Breast epithelium (tissue), 4 donors: ENCODE data around the gene PHACTR4. TPM values are rescaled to one million over a fixed set of nuclear protein-coding genes. Genes with fewer than 3 reads are reported as not detected.
"Not testable (repeated sequence)": the region's sequence is repeated elsewhere in the genome, so short reads cannot be mapped to it uniquely, and the experiment has no call there.

Experiments
- DNase-seq, 2 donors: peaks; one replicate each; pipeline ENCODE4 v3.0.0-alpha.2; 2019; ENCODE audit warnings: low spot score in 2 of 2
- H3K27ac ChIP-seq, 2 donors: fragments of 200-600 bp; sonication (generic) in 1 of 2; one replicate each; pipeline ENCODE4 v1.5.1; 2016 to 2019; ENCODE audit warnings: mild to moderate bottlenecking in 1 of 2
- H3K27me3 ChIP-seq, 2 donors: fragments of 200-600 bp; sonication (generic) in 1 of 2; one replicate each; pipeline versions ENCODE4 v1.5.1 to v1.6.0; 2017 to 2019; ENCODE audit warnings: control low read depth in 1 of 2, mild to moderate bottlenecking in 1 of 2
- H3K36me3 ChIP-seq: fragments of 200-600 bp; one replicate; pipeline ENCODE4 v1.5.1; 2019
- H3K4me1 ChIP-seq, 2 donors: fragments of 200-600 bp; sonication (generic); one replicate each; pipeline ENCODE4 v1.5.1; 2016 to 2019; ENCODE audit warnings: control low read depth in 1 of 2
- H3K4me3 ChIP-seq, 3 donors: fragments of 200-600 bp; sonication (generic); 1 replicate in 2 of 3; 2 replicates in 1 of 3; pipeline ENCODE4 v1.5.1; 2016 to 2019; ENCODE audit warnings: mild to moderate bottlenecking in 3 of 3, moderate library complexity in 2 of 3
- H3K9me3 ChIP-seq, 2 donors: fragments of 200-600 bp; sonication (generic) in 1 of 2; one replicate each; pipeline ENCODE4 v1.5.1; 2016 to 2019; ENCODE audit warnings: control low read depth in 1 of 2
- CTCF ChIP-seq, 3 donors: fragments of 450-650 bp; IDR thresholded peaks; one replicate each; pipeline ENCODE4 v1.5.1; 2016 to 2017; ENCODE audit warnings: antibody characterized with exemption in 3 of 3, mild to moderate bottlenecking in 3 of 3, moderate library complexity in 3 of 3
- POLR2A ChIP-seq: fragments of 450-650 bp; IDR thresholded peaks from one replicate; pipeline ENCODE4 v1.6.1; 2016; ENCODE audit warnings: antibody characterized with exemption, mild to moderate bottlenecking, moderate library complexity
- POLR2AphosphoS5 ChIP-seq, 3 donors: sonication (generic); formaldehyde crosslinking; IDR thresholded peaks; one replicate each; pipeline ENCODE4 v1.6.1; 2017; ENCODE audit warnings: antibody characterized with exemption in 3 of 3
- intact Hi-C: fragments of 100-400 bp; cut with DNase I; formaldehyde crosslinking; loops from one replicate; pipeline ENCODE4 v1.15.1; 2023; ENCODE audit warnings: low total_unique reads
- total RNA-seq, 3 donors: library from RNA; depleted of rRNA; stranded (reverse); fragments of >200 nt; gene quantifications; one replicate each; pipeline ENCODE4 v1.1.0, GENCODE V29; 2016

PHACTR4 gene
- total RNA-seq, 3 donors from 2014 or later, result 17.1 to 29.6 (median 25.9) TPM

- Histone ChIP-seq H3K4me3 (no peak overlapping the region), H3K4me1 (no peaks in the 10 kb centered on the region), H3K27ac (peak overlapping the region; percentile 73 to 77), H3K27me3 (no peaks in the 10 kb centered on the region), H3K9me3 (no peaks in the 10 kb centered on the region), H3K36me3 (no peaks in the 10 kb centered on the region)
- intact Hi-C loops, result loop anchor here (1.0 kb wide), 1 partner anchor 9 kb away; no protein-coding TSS in a partner anchor
- TF ChIP-seq POLR2AphosphoS5 (IDR thresholded peaks at IDR 0.05), result no peak
- DNase-seq, result no peak
These were observed 78.1 kb downstream of the PHACTR4 start for GRCh38 chr1:28447679-28448078.

- H3K4me1 ChIP-seq, DNase-seq, H3K4me3 ChIP-seq, intact Hi-C loops, H3K9me3 ChIP-seq, H3K36me3 ChIP-seq, H3K27me3 ChIP-seq: not testable (repeated sequence)
- peak overlapping the region; percentile 73 to 77 for H3K27ac ChIP-seq
These were observed 78.6 kb downstream of the PHACTR4 start for GRCh38 chr1:28448094-28448611.

- H3K27me3 ChIP-seq, result no peaks in the 10 kb centered on the region
- H3K27ac ChIP-seq, result peak overlapping the region in 1 of 2 donors; percentile 41
- intact Hi-C loops, result no loop called here
- DNase-seq, result no peak
- no peaks in the 10 kb centered on the region for H3K9me3 ChIP-seq
- H3K36me3 ChIP-seq, result no peaks in the 10 kb centered on the region
- TF ChIP-seq POLR2AphosphoS5 (IDR thresholded peaks at IDR 0.05) (no peak), CTCF (IDR thresholded peaks at IDR 0.05) (no peak), POLR2A (no peak)
- no peak overlapping the region for H3K4me3 ChIP-seq
- H3K4me1 ChIP-seq, result no peaks in the 10 kb centered on the region
These were observed 80.4 kb downstream of the PHACTR4 start for GRCh38 chr1:28449904-28450303.

GRCh38 chr1:28450561-28450960 is 81.0 kb downstream of the PHACTR4 start:
- intact Hi-C loops, result no loop called here
- Histone ChIP-seq H3K36me3 (no peaks in the 10 kb centered on the region), H3K4me1 (no peaks in the 10 kb centered on the region), H3K27me3 (no peaks in the 10 kb centered on the region), H3K4me3 (no peak overlapping the region), H3K9me3 (no peaks in the 10 kb centered on the region), H3K27ac (peak overlapping the region in 1 of 2 donors; percentile 41)
- DNase-seq, result no peak
- TF ChIP-seq POLR2A, result no peak
- TF ChIP-seq CTCF (IDR thresholded peaks at IDR 0.05), result no peak
- no peak for TF ChIP-seq POLR2AphosphoS5 (IDR thresholded peaks at IDR 0.05)

- Histone ChIP-seq H3K27me3 (no peaks in the 10 kb centered on the region), H3K27ac (peak overlapping the region in 1 of 2 donors; percentile 3), H3K4me1 (no peaks in the 10 kb centered on the region), H3K9me3 (no peaks in the 10 kb centered on the region), H3K4me3 (no peak overlapping the region), H3K36me3 (no peaks in the 10 kb centered on the region)
- intact Hi-C loops, result no loop called here
- no peak for TF ChIP-seq POLR2AphosphoS5 (IDR thresholded peaks at IDR 0.05)
- TF ChIP-seq CTCF (IDR thresholded peaks at IDR 0.05), result no peak
- no peak for TF ChIP-seq POLR2A
- DNase-seq, result no peak
These were observed 81.5 kb downstream of the PHACTR4 start for GRCh38 chr1:28451011-28451410.

- DNase-seq, result no peak
- intact Hi-C loops, result loop anchor here (1.0 kb wide), 1 partner anchor 9 kb away; no protein-coding TSS in a partner anchor
These were observed 86.5 kb downstream of the PHACTR4 start for GRCh38 chr1:28456078-28456477.

More at GRCh38 chr1:28456078-28456477, 86.5 kb downstream of the PHACTR4 start:
- Histone ChIP-seq H3K27me3 (no peaks in the 10 kb centered on the region), H3K36me3 (no peaks in the 10 kb centered on the region), H3K4me3 (no peak overlapping the region), H3K4me1 (no peaks in the 10 kb centered on the region), H3K9me3 (no peaks in the 10 kb centered on the region), H3K27ac (no peak overlapping the region)
- TF ChIP-seq POLR2AphosphoS5 (IDR thresholded peaks at IDR 0.05) (no peak), CTCF (IDR thresholded peaks at IDR 0.05) (no peak), POLR2A (no peak)
